Measurements from ENCODE around the gene MAP2K3.
"Not testable (repeated sequence)": the region's sequence is repeated elsewhere in the genome, so short reads cannot be mapped to it uniquely, and the experiment has no call there.

DNA sequence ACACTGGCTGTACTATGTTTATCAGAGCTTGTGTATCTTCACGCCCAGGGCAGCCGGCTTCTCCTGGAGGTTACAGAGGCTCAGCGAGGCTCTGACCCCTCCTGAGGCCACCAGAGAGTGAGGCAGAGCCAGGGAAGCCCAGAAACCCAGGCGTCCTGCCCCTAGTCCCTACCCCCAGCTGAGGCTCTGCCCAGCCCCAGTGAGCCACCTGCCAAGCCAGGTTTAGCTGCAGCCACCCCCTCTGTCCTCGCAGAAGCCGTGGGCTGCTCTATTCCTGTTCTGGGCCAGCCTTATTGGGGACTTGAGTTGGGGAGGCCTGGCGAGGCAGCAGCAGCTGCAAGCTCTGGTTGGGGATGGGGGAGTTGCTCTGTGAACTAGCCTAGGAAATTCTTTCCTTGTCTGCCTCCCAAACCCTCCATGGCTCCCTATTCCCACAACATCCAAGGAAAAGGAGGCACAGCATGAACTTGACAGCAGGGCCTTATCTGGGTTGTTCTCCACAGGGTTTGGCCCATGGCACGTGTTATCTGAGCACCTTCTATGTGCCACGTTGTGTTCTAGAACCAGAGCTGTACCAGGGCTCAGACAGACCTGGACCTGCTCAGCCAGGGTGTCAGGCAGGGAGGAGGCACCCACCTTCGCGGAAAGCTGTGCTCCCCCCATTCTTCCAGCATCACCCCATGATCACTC, 35.3 kb downstream of the MAP2K3 start:
- TF ChIP-seq POLR2A (IDR thresholded peaks at IDR 0.05): not testable (repeated sequence)
- TF ChIP-seq, protein P1, sequence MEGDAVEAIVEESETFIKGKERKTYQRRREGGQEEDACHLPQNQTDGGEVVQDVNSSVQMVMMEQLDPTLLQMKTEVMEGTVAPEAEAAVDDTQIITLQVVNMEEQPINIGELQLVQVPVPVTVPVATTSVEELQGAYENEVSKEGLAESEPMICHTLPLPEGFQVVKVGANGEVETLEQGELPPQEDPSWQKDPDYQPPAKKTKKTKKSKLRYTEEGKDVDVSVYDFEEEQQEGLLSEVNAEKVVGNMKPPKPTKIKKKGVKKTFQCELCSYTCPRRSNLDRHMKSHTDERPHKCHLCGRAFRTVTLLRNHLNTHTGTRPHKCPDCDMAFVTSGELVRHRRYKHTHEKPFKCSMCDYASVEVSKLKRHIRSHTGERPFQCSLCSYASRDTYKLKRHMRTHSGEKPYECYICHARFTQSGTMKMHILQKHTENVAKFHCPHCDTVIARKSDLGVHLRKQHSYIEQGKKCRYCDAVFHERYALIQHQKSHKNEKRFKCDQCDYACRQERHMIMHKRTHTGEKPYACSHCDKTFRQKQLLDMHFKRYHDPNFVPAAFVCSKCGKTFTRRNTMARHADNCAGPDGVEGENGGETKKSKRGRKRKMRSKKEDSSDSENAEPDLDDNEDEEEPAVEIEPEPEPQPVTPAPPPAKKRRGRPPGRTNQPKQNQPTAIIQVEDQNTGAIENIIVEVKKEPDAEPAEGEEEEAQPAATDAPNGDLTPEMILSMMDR (IDR thresholded peaks at IDR 0.05 in 4 of 5, conservative IDR thresholded peaks at IDR 0.05 in 1 of 5): not testable (repeated sequence)

Data from gastrocnemius medialis (tissue), 4 donors.